GM12872 (cell line): ENCODE data around the gene MMS19.

Experiments
- TF ChIP-seq, protein P1 (sequence below): IDR thresholded peaks from 3 replicates; pipeline ENCODE4 v1.5.1; 2011; ENCODE audit warnings: low read depth, mild to moderate bottlenecking, low read length, moderate library complexity; ENCODE audit not compliant: insufficient read depth

The MMS19 gene

DNA sequence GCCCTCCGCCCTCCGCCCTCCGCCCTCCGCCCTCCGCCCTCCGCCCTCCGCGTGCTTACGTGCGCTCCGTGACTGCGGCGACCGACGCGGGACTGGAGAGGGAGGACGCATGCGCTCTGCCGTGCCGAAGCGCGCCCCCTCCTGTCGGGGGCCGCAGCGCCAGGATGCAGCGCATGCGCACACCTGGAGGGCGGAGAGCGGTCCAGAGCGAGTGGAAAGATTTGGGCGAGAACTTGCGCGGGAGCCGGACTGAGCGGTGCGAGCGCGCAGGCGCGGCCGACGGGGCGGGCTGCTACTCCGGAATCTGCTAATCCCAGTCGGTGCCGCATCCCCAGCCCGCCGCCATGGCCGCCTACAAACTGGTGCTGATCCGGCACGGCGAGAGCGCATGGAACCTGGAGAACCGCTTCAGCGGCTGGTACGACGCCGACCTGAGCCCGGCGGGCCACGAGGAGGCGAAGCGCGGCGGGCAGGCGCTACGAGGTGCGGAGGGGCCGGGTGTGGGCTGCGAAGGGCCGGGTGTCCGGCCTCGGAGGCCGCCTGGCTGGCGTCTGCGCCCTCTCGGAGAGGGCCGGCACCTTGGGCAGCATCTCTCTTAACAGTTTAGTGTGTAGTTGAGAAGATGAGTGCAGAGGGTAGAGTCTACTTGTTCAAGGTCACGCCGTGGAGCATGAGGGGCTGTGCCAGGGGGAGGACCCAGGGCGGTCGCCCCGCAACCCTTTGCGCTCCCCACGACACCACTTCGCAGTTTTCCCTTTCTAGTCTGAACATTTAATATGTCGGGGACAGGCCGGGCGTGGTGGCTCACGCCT, 72.1 kb downstream of the MMS19 start, which contains the start of gene PGAM1:
Gene PGAM1, plus strand, starts transcription at position 228 of the 812 bp plus-strand sequence. Its CDS starts 117 bp downstream, at position 345.
- TF ChIP-seq, protein P1, sequence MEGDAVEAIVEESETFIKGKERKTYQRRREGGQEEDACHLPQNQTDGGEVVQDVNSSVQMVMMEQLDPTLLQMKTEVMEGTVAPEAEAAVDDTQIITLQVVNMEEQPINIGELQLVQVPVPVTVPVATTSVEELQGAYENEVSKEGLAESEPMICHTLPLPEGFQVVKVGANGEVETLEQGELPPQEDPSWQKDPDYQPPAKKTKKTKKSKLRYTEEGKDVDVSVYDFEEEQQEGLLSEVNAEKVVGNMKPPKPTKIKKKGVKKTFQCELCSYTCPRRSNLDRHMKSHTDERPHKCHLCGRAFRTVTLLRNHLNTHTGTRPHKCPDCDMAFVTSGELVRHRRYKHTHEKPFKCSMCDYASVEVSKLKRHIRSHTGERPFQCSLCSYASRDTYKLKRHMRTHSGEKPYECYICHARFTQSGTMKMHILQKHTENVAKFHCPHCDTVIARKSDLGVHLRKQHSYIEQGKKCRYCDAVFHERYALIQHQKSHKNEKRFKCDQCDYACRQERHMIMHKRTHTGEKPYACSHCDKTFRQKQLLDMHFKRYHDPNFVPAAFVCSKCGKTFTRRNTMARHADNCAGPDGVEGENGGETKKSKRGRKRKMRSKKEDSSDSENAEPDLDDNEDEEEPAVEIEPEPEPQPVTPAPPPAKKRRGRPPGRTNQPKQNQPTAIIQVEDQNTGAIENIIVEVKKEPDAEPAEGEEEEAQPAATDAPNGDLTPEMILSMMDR: peak; percentile 81

DNA sequence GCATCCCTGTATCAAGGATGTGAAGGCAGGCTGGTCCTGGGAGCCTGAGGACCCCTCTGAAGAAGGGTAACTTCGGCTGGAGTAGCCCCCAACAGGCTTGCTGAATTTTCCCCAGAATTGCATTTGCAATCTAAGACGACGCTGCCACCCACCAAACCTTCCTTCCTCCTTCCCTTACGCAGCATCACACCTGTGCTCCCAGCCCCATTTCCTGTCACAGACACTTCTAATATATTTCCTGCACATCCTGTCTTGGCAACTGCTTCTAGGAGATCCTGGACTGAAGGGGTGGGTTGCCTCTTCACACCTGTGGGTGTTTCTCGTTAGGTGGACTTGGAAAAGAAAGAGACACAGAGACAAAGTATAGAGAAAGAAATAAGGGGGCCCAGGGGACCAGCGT, 81.7 kb downstream of the MMS19 start:
- TF ChIP-seq, protein P1: no peak

DNA sequence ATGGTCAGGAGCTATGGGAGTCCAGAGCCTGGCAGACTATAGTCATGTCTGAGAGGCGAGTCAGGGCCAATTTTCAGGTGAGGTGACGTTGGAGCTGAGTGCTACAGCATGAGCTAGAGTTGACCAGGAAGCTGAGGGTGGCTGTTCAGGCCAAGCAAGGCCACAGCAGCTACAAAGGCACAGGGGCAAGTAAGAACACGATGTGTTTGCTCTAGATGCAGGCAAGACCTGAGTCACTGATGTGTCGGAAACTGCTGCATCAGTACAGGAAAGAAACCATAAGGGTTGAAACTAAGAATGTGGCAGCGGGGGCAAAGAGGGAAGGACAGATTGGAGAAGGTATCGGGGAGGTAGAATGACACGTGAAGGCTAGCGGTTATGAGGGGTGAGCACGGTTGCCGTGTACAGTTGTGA, 85.3 kb downstream of the MMS19 start:
- TF ChIP-seq, protein P1: no peak

DNA sequence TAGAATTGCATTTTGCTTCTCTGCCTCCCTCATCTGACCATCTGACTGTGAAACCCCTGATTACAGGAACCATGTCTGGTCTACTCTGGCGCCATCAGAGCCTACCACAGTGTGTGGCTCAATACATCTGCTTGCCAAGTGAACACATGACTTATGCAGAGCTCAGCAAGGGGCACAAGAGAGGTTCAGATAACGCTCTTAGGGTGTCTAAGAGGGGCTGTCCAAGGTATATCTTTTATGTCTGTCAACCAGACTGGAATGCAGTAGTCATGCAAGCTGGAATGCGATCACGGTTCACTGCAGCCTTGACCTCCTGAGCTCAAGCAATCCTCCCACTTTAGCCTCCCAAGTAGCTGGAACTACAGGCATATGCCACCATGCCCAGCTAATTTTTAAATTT, 86.8 kb downstream of the MMS19 start:
- TF ChIP-seq, protein P1: no peak

DNA sequence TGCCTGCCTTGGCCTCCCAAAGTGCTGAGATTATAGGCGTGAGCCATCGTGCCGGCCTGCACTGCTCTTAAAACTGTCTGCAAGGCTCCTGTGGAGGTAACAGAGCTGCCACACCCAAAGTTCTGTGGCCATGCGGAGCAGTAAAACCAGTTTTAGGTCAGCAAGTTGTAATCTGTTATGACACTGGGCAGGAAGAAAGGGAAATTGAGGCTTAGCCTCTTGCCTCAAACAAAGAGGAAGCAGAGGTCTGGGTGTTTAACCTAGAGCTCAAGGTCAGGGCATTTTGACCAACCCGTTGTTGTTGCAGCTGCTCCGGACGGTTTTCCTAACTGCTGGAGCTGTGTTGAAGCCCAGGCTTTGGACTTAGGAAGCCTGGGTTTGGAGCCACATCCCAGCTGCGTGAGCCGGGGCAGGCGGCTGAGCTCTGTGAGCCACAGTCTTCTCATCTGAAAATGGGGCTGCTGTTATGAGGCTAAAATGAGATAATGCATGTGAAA, 89.7 kb downstream of the MMS19 start:
- TF ChIP-seq, protein P1: no peak
